IMR-90 (cell line): ENCODE results near the gene KCNIP3. TPM values are rescaled to one million over a fixed set of nuclear protein-coding genes. Genes with fewer than 3 reads are reported as not detected.

Experiments used
- ATAC-seq: fragments of 200-7000 bp; cut with Tn5 transposase; 2 replicates; pipeline ENCODE4 v1.9.1; 2020; ENCODE audit warnings: low read depth, mild to moderate bottlenecking, moderate library complexity
- BruUV-seq: library from RNA; stranded (reverse); fragments of 400-500 nt; replicated peaks from 2 replicates; lab custom pipeline; 2021; lab: Mats Ljungman, UMichigan
- CTCF ChIA-PET: fragments of 300-600 bp; formaldehyde crosslinking; extraction: SDS; loops from one replicate; lab custom pipeline; 2021; ENCODE audit warnings: antibody characterized with exemption; lab: Yijun Ruan, JAX
- POLR2A ChIA-PET: fragments of 300-600 bp; sonication (Branson Sonifier 250); formaldehyde crosslinking; loops from one replicate; lab custom pipeline; 2022; ENCODE audit warnings: antibody characterized with exemption; ENCODE audit not compliant: unreplicated experiment; lab: Charles Lee
- DNase-seq: peaks from one replicate; pipeline ENCODE4 v3.0.0; 2013
- H2AFZ ChIP-seq: replicated peaks from 2 replicates; pipeline ENCODE3; 2013; ENCODE audit warnings: low read length, mild to moderate bottlenecking; ENCODE audit not compliant: poor library complexity
- H2AK5ac ChIP-seq: 2 replicates; pipeline ENCODE4 v1.6.1; 2013; ENCODE audit warnings: low read depth, low read length, inconsistent platforms
- H2AK9ac ChIP-seq: replicated peaks from 2 replicates; pipeline ENCODE3; 2013; ENCODE audit warnings: mild to moderate bottlenecking, low read depth, low read length, moderate library complexity; ENCODE audit not compliant: poor library complexity
- H2BK120ac ChIP-seq: 2 replicates; pipeline ENCODE4 v1.6.1; 2013; ENCODE audit warnings: low read depth, low read length, inconsistent platforms
- H2BK15ac ChIP-seq: 3 replicates; pipeline ENCODE4 v1.6.1; 2013; ENCODE audit warnings: low read depth, low read length, inconsistent platforms
- H2BK20ac ChIP-seq: 2 replicates; pipeline ENCODE4 v1.6.1; 2013; ENCODE audit warnings: low read depth, mild to moderate bottlenecking, inconsistent platforms, low read length, moderate library complexity
- H2BK5ac ChIP-seq: 2 replicates; pipeline ENCODE4 v1.6.1; 2013; ENCODE audit warnings: mild to moderate bottlenecking, low read depth, low read length, inconsistent platforms; ENCODE audit not compliant: poor library complexity, severe bottlenecking
- H3K14ac ChIP-seq: replicated peaks from 2 replicates; pipeline ENCODE4 v1.6.1; 2013; ENCODE audit warnings: low read depth, low read length, inconsistent platforms
- H3K18ac ChIP-seq: 2 replicates; pipeline ENCODE4 v1.6.1; 2013; ENCODE audit warnings: low read depth, low read length, control low read depth
- H3K23ac ChIP-seq: 2 replicates; pipeline ENCODE4 v1.6.1; 2013; ENCODE audit warnings: low read depth, low read length, inconsistent platforms
- H3K27ac ChIP-seq: 2 replicates; pipeline ENCODE4 v1.5.1; 2013; ENCODE audit warnings: mild to moderate bottlenecking, control low read depth, low read length; ENCODE audit not compliant: insufficient read depth
- H3K27me3 ChIP-seq: 2 replicates; pipeline ENCODE4 v1.6.1; 2013; ENCODE audit warnings: low read length; ENCODE audit not compliant: control insufficient read depth, insufficient read depth
- H3K36me3 ChIP-seq: 2 replicates; pipeline ENCODE4 v1.6.1; 2013; ENCODE audit warnings: low read length, mixed read lengths; ENCODE audit not compliant: control insufficient read depth, insufficient read depth
- H3K4ac ChIP-seq: 2 replicates; pipeline ENCODE4 v1.6.1; 2013; ENCODE audit warnings: low read depth, low read length, inconsistent platforms
- H3K4me1 ChIP-seq: 2 replicates; pipeline ENCODE4 v1.6.1; 2013; ENCODE audit warnings: low read length, mixed read lengths; ENCODE audit not compliant: control insufficient read depth, insufficient read depth
- H3K4me2 ChIP-seq: 2 replicates; pipeline ENCODE4 v1.6.1; 2013; ENCODE audit warnings: low read depth, mild to moderate bottlenecking, control low read depth, low read length, moderate library complexity
- H3K4me3 ChIP-seq: 2 replicates; pipeline ENCODE4 v1.5.1; 2013; ENCODE audit warnings: low read depth, mild to moderate bottlenecking, control low read depth, low read length, moderate library complexity; ENCODE audit not compliant: insufficient read depth
- H3K56ac ChIP-seq: 2 replicates; pipeline ENCODE4 v1.6.1; 2013; ENCODE audit warnings: low read length, inconsistent platforms; ENCODE audit not compliant: insufficient read depth; ENCODE audit errors: extremely low read depth
- H3K79me1 ChIP-seq, 2 experiments: 2 replicates each; pipeline ENCODE4 v1.6.1; 2013; ENCODE audit warnings: low read length in 2 of 2, inconsistent platforms in 1 of 2, low read depth in 1 of 2
- H3K9ac ChIP-seq: 2 replicates; pipeline ENCODE4 v1.6.1; 2013; ENCODE audit warnings: low read depth, low read length, control low read depth
- H3K9me1 ChIP-seq: 2 replicates; pipeline ENCODE4 v1.6.1; 2013; ENCODE audit warnings: low read length, inconsistent platforms; ENCODE audit not compliant: insufficient read depth
- H3K9me3 ChIP-seq: 2 replicates; pipeline ENCODE4 v1.6.1; 2013; ENCODE audit warnings: low read length; ENCODE audit not compliant: control insufficient read depth, insufficient read depth
- H4K20me1 ChIP-seq: 2 replicates; pipeline ENCODE4 v1.6.1; 2013; ENCODE audit warnings: low read length, inconsistent platforms; ENCODE audit not compliant: insufficient read depth
- H4K5ac ChIP-seq: 2 replicates; pipeline ENCODE4 v1.6.1; 2013; ENCODE audit warnings: mild to moderate bottlenecking, low read depth, low read length, control low read depth
- H4K8ac ChIP-seq, 2 experiments: 2 replicates each; pipeline ENCODE4 v1.6.1; 2013; ENCODE audit warnings: low read depth in 2 of 2, low read length in 2 of 2, control low read depth in 1 of 2, inconsistent platforms in 1 of 2
- H4K91ac ChIP-seq: 2 replicates; pipeline ENCODE4 v1.6.1; 2013; ENCODE audit warnings: low read depth, low read length, inconsistent platforms; ENCODE audit not compliant: insufficient read depth
- CEBPB ChIP-seq: IDR thresholded peaks from 2 replicates; pipeline ENCODE4 v1.6.1; 2012; ENCODE audit warnings: low read depth, low read length, improper control_type of control experiment
- CHD1 ChIP-seq: IDR thresholded peaks from 2 replicates; pipeline ENCODE4 v1.6.1; 2012; ENCODE audit warnings: low read depth, low read length, improper control_type of control experiment
- ELK1 ChIP-seq: fragments of 150-350 bp; IDR thresholded peaks from 2 replicates; pipeline ENCODE4 v1.6.1; 2016; ENCODE audit warnings: low read depth, mild to moderate bottlenecking, low read length, moderate library complexity, borderline replicate concordance
- FOS ChIP-seq: fragments of 150-350 bp; IDR thresholded peaks from 2 replicates; pipeline ENCODE4 v1.6.1; 2016; ENCODE audit warnings: low read depth, low read length
- MAZ ChIP-seq: IDR thresholded peaks from 2 replicates; pipeline ENCODE4 v1.6.1; 2012; ENCODE audit warnings: low read depth, mild to moderate bottlenecking, low read length, improper control_type of control experiment, moderate library complexity, borderline replicate concordance
- MXI1 ChIP-seq: IDR thresholded peaks from 2 replicates; pipeline ENCODE4 v1.6.1; 2012; ENCODE audit warnings: low read depth, mild to moderate bottlenecking, low read length, moderate library complexity, borderline replicate concordance
- NFE2L2 ChIP-seq: fragments of 150-350 bp; IDR thresholded peaks from 2 replicates; pipeline ENCODE4 v1.6.1; 2016; ENCODE audit warnings: low read depth, mild to moderate bottlenecking, low read length
- RAD21 ChIP-seq: IDR thresholded peaks from 2 replicates; pipeline ENCODE4 v1.6.1; 2012; ENCODE audit warnings: low read length, improper control_type of control experiment
- RCOR1 ChIP-seq: IDR thresholded peaks from 2 replicates; pipeline ENCODE4 v1.6.1; 2012; ENCODE audit warnings: mild to moderate bottlenecking, low read length, improper control_type of control experiment; ENCODE audit not compliant: insufficient replicate concordance
- SMC3 ChIP-seq: fragments of 150-350 bp; IDR thresholded peaks from 2 replicates; pipeline ENCODE4 v1.6.1; 2016; ENCODE audit warnings: low read depth, mild to moderate bottlenecking, antibody characterized with exemption, low read length, moderate library complexity
- USF2 ChIP-seq: fragments of 150-350 bp; IDR thresholded peaks from 2 replicates; pipeline ENCODE4 v1.6.1; 2017; ENCODE audit warnings: mild to moderate bottlenecking, antibody characterized with exemption, low read length, low read depth
- WGBS, 2 experiments: methylation state at CpG; one replicate each; pipeline versions ENCODE4 v1.1.5 to v1.1.7; 2013; ENCODE audit warnings: missing lambda C conversion rate in 2 of 2; ENCODE audit not compliant: insufficient read length in 1 of 2; ENCODE audit errors: extremely low coverage in 2 of 2; 5-methylcytosine and 5-hydroxymethylcytosine counted together
- dilution Hi-C: fragments of 300-500 bp; cut with HindIII; formaldehyde crosslinking; loops from one replicate; pipeline ENCODE4 v1.14.3; 2018; ENCODE audit warnings: low sequenced_read_pairs; ENCODE audit not compliant: unreplicated experiment
- in situ Hi-C: fragments of 300-500 bp; cut with MboI; formaldehyde crosslinking; loops from 3 replicates; pipeline ENCODE4 v1.14.3; 2019; ENCODE audit warnings: low sequenced_read_pairs, inconsistent platforms, mixed read lengths
- intact Hi-C: fragments of 100-400 bp; cut with micrococcal nuclease; formaldehyde crosslinking; loops from 2 replicates; pipeline ENCODE4 v1.10.0; 2022
- polyA plus RNA-seq, 3 experiments: library from polyadenylated mRNA; depleted of rRNA; stranded (reverse); fragments of >200 nt; gene quantifications; 2 replicates each; pipeline ENCODE4 v1.2.3, GENCODE V29; 2012; ENCODE audit warnings: low replicate concordance in 1 of 3
- total RNA-seq: library from RNA; depleted of rRNA; stranded (reverse); fragments of >200 nt; gene quantifications from 2 replicates; pipeline ENCODE4 v1.2.3, GENCODE V29; 2012

The KCNIP3 gene
- total and polyA plus RNA-seq, 2 of the 4 experiments (the other 2 are of a cell fraction) = 0.72 to 1.4 TPM

- no peak overlapping the region for H2AK9ac ChIP-seq
- H4K5ac ChIP-seq = no peak overlapping the region
- no peak overlapping the region for H4K91ac ChIP-seq
- dilution Hi-C loops = no loop called here
- no peak overlapping the region for H2AK5ac ChIP-seq
- no peak for TF ChIP-seq MAZ
- TF ChIP-seq USF2 = no peak
- TF ChIP-seq CEBPB = no peak
- TF ChIP-seq NFE2L2 = no peak
- no peak for TF ChIP-seq RCOR1
- no peak for TF ChIP-seq CHD1
- TF ChIP-seq MXI1 = no peak
- TF ChIP-seq FOS = no peak
- TF ChIP-seq RAD21 = no peak
- no peak for TF ChIP-seq ELK1
- no peak for TF ChIP-seq SMC3
- no peak overlapping the region for H2BK5ac ChIP-seq
- H3K4me2 ChIP-seq = no peak overlapping the region
- H3K4me1 ChIP-seq = no peaks in the 10 kb centered on the region; the same call in 1 of the 2 replicates
- ATAC-seq (no peak), DNase-seq (no peak)
- no peak overlapping the region for H3K14ac ChIP-seq
- H3K27ac ChIP-seq = no peak overlapping the region
- no peak overlapping the region for H4K8ac ChIP-seq
- H3K36me3 ChIP-seq = no peaks in the 10 kb centered on the region
- no peak overlapping the region for H2BK15ac ChIP-seq
- H2BK120ac ChIP-seq = no peak overlapping the region
- H3K23ac ChIP-seq = no peak overlapping the region
- BruUV-seq = no TSS peak
- no peak overlapping the region for H3K56ac ChIP-seq
- no peak overlapping the region for H3K9ac ChIP-seq
- ChIA-PET POLR2A (no interaction called here), CTCF (no interaction called here)
- no peaks in the 10 kb centered on the region for H4K20me1 ChIP-seq
- no peaks in the 10 kb centered on the region; the same call in 1 of the 2 replicates for H3K9me3 ChIP-seq
- H3K4ac ChIP-seq = no peak overlapping the region
- H3K27me3 ChIP-seq = peaks cover 2% of the 10 kb centered on the region; the same call in 1 of the 2 replicates
- no peak overlapping the region for H2BK20ac ChIP-seq
- no peaks in the 10 kb centered on the region for H3K9me1 ChIP-seq
- intact Hi-C loops = no loop called here
- WGBS, 2 experiments = 80% methylated on average over 1 of the region's 4 CpGs; no CpG with 5 or more reads in 1 of the 2 experiments
- no peak overlapping the region for H2AFZ ChIP-seq
- H3K18ac ChIP-seq = no peak overlapping the region
- H3K79me1 ChIP-seq = no peaks in the 10 kb centered on the region
- H3K4me3 ChIP-seq = no peak overlapping the region
- in situ Hi-C loops = no loop called here
These were observed 54.4 kb downstream of the KCNIP3 start for GRCh38 chr2:95351598-95351915.
